NT2/D1 (cell line): ENCODE measurements around the gene BIRC2.

Experiments used
- DNase-seq: peaks from one replicate; pipeline ENCODE4 v3.0.0-alpha.2; 2011; ENCODE audit warnings: low read depth, low spot score
- H3K27me3 ChIP-seq: 2 replicates; pipeline ENCODE4 v1.6.0; 2011; ENCODE audit warnings: mild to moderate bottlenecking; ENCODE audit not compliant: insufficient read length, insufficient read depth
- H3K36me3 ChIP-seq: 2 replicates; pipeline ENCODE4 v1.6.1; 2011; ENCODE audit warnings: mild to moderate bottlenecking, low read length, mixed read lengths; ENCODE audit not compliant: insufficient read depth, insufficient read length
- H3K4me1 ChIP-seq: 2 replicates; pipeline ENCODE4 v1.5.1; 2011; ENCODE audit not compliant: insufficient read depth, insufficient read length
- H3K4me3 ChIP-seq: 2 replicates; pipeline ENCODE4 v1.5.1; 2011; ENCODE audit warnings: low read depth; ENCODE audit not compliant: insufficient read length
- H3K9ac ChIP-seq: 2 replicates; pipeline ENCODE4 v1.6.0; 2011; ENCODE audit warnings: low read depth; ENCODE audit not compliant: insufficient read length
- H3K9me3 ChIP-seq: 2 replicates; pipeline ENCODE4 v1.5.1; 2011; ENCODE audit warnings: mild to moderate bottlenecking, low read length; ENCODE audit not compliant: insufficient read depth
- SUZ12 ChIP-seq: IDR thresholded peaks from 2 replicates; pipeline ENCODE4 v1.6.1; 2011; ENCODE audit not compliant: insufficient read length, insufficient read depth; ENCODE audit errors: extremely low read depth
- YY1 ChIP-seq: IDR thresholded peaks from 2 replicates; pipeline ENCODE4 v1.6.1; 2011; ENCODE audit not compliant: insufficient read length, insufficient read depth
- ZNF274 ChIP-seq: IDR thresholded peaks from 2 replicates; pipeline ENCODE4 v1.6.1; 2011; ENCODE audit warnings: mild to moderate bottlenecking, low read depth, low read length

Gene BIRC2

GRCh38 chr11:102390667-102391465 lies 43.9 kb downstream of the BIRC2 start:
- Histone ChIP-seq H3K36me3 (peaks cover 41% of the 10 kb centered on the region), H3K9ac (no peak overlapping the region), H3K27me3 (no peaks in the 10 kb centered on the region), H3K9me3 (no peaks in the 10 kb centered on the region), H3K4me3 (no peak overlapping the region), H3K4me1 (no peaks in the 10 kb centered on the region)
- TF ChIP-seq YY1 (no peak), ZNF274 (no peak), SUZ12 (no peak)
- DNase-seq: peak; percentile 38

GRCh38 chr11:102391549-102392237 lies 44.7 kb downstream of the BIRC2 start:
- Histone ChIP-seq H3K36me3 (peaks cover 39% of the 10 kb centered on the region), H3K4me3 (no peak overlapping the region), H3K4me1 (no peaks in the 10 kb centered on the region), H3K9me3 (no peaks in the 10 kb centered on the region), H3K9ac (no peak overlapping the region), H3K27me3 (no peaks in the 10 kb centered on the region)
- TF ChIP-seq YY1 (no peak), ZNF274 (no peak), SUZ12 (no peak)
- no peak for DNase-seq

GRCh38 chr11:102393272-102393730 lies 46.3 kb downstream of the BIRC2 start:
- no peaks in the 10 kb centered on the region for H3K9me3 ChIP-seq
- no peaks in the 10 kb centered on the region for H3K27me3 ChIP-seq
- H3K4me3 ChIP-seq: no peak overlapping the region
- H3K36me3 ChIP-seq: peaks cover 43% of the 10 kb centered on the region
- H3K4me1 ChIP-seq: no peaks in the 10 kb centered on the region
- no peak for TF ChIP-seq ZNF274
- no peak for TF ChIP-seq SUZ12
- no peak for TF ChIP-seq YY1
- H3K9ac ChIP-seq: no peak overlapping the region
- no peak for DNase-seq

- DNase-seq: no peak
- H3K9ac ChIP-seq: no peak overlapping the region
- H3K9me3 ChIP-seq: no peaks in the 10 kb centered on the region
- H3K27me3 ChIP-seq: no peaks in the 10 kb centered on the region
- no peaks in the 10 kb centered on the region for H3K4me1 ChIP-seq
- peaks cover 51% of the 10 kb centered on the region for H3K36me3 ChIP-seq
- TF ChIP-seq YY1: no peak
- TF ChIP-seq ZNF274: no peak
- no peak for TF ChIP-seq SUZ12
- H3K4me3 ChIP-seq: no peak overlapping the region
Measured at GRCh38 chr11:102395720-102396393, 48.8 kb downstream of the BIRC2 start.

- H3K9me3 ChIP-seq: no peaks in the 10 kb centered on the region
- H3K27me3 ChIP-seq: no peaks in the 10 kb centered on the region
- no peak for TF ChIP-seq ZNF274
- TF ChIP-seq SUZ12: no peak
- no peak for TF ChIP-seq YY1
- no peaks in the 10 kb centered on the region for H3K4me1 ChIP-seq
- no peak overlapping the region for H3K9ac ChIP-seq
- H3K4me3 ChIP-seq: no peak overlapping the region
- DNase-seq: no peak
- peaks cover 52% of the 10 kb centered on the region for H3K36me3 ChIP-seq
Measured at GRCh38 chr11:102396708-102397563, 49.9 kb downstream of the BIRC2 start.

GRCh38 chr11:102398297-102398696 lies 51.3 kb downstream of the BIRC2 start:
- H3K9me3 ChIP-seq: no peaks in the 10 kb centered on the region
- DNase-seq: no peak
- H3K36me3 ChIP-seq: peaks cover 48% of the 10 kb centered on the region
- no peak overlapping the region for H3K9ac ChIP-seq
- TF ChIP-seq YY1 (no peak), ZNF274 (no peak), SUZ12 (no peak)
- no peaks in the 10 kb centered on the region for H3K4me1 ChIP-seq
- no peak overlapping the region for H3K4me3 ChIP-seq
- no peaks in the 10 kb centered on the region for H3K27me3 ChIP-seq
